Loucy (cell line): Measurements from ENCODE around the gene C3orf18.

ENCODE experiments used
- H2AFZ ChIP-seq: fragments of 200-600 bp; sonication (generic); 2 replicates; pipeline ENCODE4 v1.6.0; 2016; ENCODE audit warnings: antibody characterized with exemption, mild to moderate bottlenecking, low read length, moderate library complexity
- H3F3A ChIP-seq: fragments of 200-600 bp; 2 replicates; pipeline ENCODE4 v1.6.0; 2016; ENCODE audit warnings: antibody characterized with exemption, low read depth, mild to moderate bottlenecking
- H3K27me3 ChIP-seq: fragments of 200-600 bp; sonication (generic); 2 replicates; pipeline ENCODE4 v1.6.1; 2014; ENCODE audit warnings: low read length, mild to moderate bottlenecking; ENCODE audit not compliant: insufficient read depth, poor library complexity, severe bottlenecking
- H3K36me3 ChIP-seq: fragments of 200-600 bp; sonication (generic); 2 replicates; pipeline ENCODE4 v1.6.1; 2016; ENCODE audit warnings: low read length; ENCODE audit not compliant: insufficient read depth
- H3K4me1 ChIP-seq: fragments of 200-600 bp; sonication (generic); 2 replicates; pipeline ENCODE4 v1.5.1; 2014; ENCODE audit warnings: low read length, mild to moderate bottlenecking; ENCODE audit not compliant: insufficient read depth, poor library complexity, severe bottlenecking
- H3K4me2 ChIP-seq: fragments of 200-600 bp; sonication (generic); 2 replicates; pipeline ENCODE4 v1.6.0; 2014; ENCODE audit warnings: antibody characterized with exemption, low read length, low read depth, mild to moderate bottlenecking; ENCODE audit not compliant: poor library complexity, severe bottlenecking
- H3K4me3 ChIP-seq: fragments of 200-600 bp; sonication (generic); 2 replicates; pipeline ENCODE4 v1.5.1; 2014; ENCODE audit warnings: low read length, mild to moderate bottlenecking, mixed read lengths; ENCODE audit not compliant: poor library complexity, severe bottlenecking
- H3K79me2 ChIP-seq: fragments of 200-600 bp; sonication (generic); 2 replicates; pipeline ENCODE4 v1.6.1; 2014; ENCODE audit warnings: low read length; ENCODE audit not compliant: insufficient read depth
- H3K9ac ChIP-seq: fragments of 200-600 bp; sonication (generic); 2 replicates; pipeline ENCODE4 v1.6.0; 2014; ENCODE audit warnings: mild to moderate bottlenecking, low read depth, low read length, moderate library complexity; ENCODE audit not compliant: poor library complexity, severe bottlenecking
- H3K9me2 ChIP-seq: fragments of 200-600 bp; sonication (generic); replicated peaks from 2 replicates; pipeline ENCODE4 v1.6.1; 2016; ENCODE audit warnings: low read depth, low read length, mixed read lengths
- H3K9me3 ChIP-seq: fragments of 200-600 bp; sonication (generic); 2 replicates; pipeline ENCODE4 v1.6.1; 2014; ENCODE audit warnings: mild to moderate bottlenecking, antibody characterized with exemption, low read length, low read depth; ENCODE audit not compliant: insufficient read depth
- H4K20me1 ChIP-seq: fragments of 200-600 bp; sonication (generic); 2 replicates; pipeline ENCODE4 v1.6.0; 2014; ENCODE audit warnings: antibody characterized with exemption, low read length, mild to moderate bottlenecking; ENCODE audit not compliant: insufficient read depth, poor library complexity, severe bottlenecking
- EZH2phosphoT487 ChIP-seq: fragments of 200-600 bp; IDR thresholded peaks from 2 replicates; pipeline ENCODE4 v1.6.1; 2018; ENCODE audit warnings: antibody characterized with exemption, mild to moderate bottlenecking, moderate library complexity, borderline replicate concordance
- TF ChIP-seq, protein P1 (sequence below): fragments of 200-600 bp; sonication (generic); conservative IDR thresholded peaks from 2 replicates; pipeline ENCODE4 v1.5.1; 2014; ENCODE audit warnings: mild to moderate bottlenecking, antibody characterized with exemption, low read length

The C3orf18 gene

DNA sequence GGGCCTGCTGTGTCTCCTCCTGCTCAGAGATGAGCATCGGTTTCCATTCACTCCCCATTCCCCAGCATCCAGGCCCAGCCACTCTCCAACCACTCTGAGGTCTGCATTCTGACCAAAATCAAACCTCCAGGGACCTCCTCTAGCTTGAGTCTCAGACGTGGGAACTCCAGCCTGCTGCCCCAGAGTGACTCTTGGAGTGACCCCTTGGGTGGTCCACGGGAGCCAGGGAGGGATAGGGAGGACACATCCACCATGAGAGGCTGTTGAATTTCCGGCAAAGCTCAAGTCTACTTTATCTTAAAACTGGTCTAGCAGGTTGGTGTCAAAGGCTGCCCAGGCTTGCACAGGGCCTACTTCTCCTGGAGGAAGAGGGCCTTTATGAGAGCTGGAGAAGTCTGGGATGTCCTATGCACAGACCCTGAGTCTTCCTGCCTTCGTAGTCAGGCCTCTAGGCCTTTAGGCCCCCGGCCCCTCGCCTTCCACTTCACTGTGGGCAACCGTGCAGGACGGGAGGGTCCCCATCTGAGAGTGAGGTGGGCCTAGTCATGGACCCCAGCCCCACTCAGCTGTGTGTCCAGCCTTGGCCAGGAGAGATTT lies 35.1 kb upstream of the C3orf18 start:
- Histone ChIP-seq H3K4me3 (no peak overlapping the region), H3K36me3 (no peaks in the 10 kb centered on the region), H3K9me3 (no peaks in the 10 kb centered on the region), H3K9ac (no peak overlapping the region), H2AFZ (no peak overlapping the region), H3K27me3 (no peaks in the 10 kb centered on the region), H3K79me2 (no peaks in the 10 kb centered on the region), H3K4me2 (no peak overlapping the region), H3F3A (no peaks in the 10 kb centered on the region), H4K20me1 (no peaks in the 10 kb centered on the region), H3K4me1 (no peaks in the 10 kb centered on the region), H3K9me2 (no peaks in the 10 kb centered on the region)
- no peak for TF ChIP-seq EZH2phosphoT487
- TF ChIP-seq, protein P1, sequence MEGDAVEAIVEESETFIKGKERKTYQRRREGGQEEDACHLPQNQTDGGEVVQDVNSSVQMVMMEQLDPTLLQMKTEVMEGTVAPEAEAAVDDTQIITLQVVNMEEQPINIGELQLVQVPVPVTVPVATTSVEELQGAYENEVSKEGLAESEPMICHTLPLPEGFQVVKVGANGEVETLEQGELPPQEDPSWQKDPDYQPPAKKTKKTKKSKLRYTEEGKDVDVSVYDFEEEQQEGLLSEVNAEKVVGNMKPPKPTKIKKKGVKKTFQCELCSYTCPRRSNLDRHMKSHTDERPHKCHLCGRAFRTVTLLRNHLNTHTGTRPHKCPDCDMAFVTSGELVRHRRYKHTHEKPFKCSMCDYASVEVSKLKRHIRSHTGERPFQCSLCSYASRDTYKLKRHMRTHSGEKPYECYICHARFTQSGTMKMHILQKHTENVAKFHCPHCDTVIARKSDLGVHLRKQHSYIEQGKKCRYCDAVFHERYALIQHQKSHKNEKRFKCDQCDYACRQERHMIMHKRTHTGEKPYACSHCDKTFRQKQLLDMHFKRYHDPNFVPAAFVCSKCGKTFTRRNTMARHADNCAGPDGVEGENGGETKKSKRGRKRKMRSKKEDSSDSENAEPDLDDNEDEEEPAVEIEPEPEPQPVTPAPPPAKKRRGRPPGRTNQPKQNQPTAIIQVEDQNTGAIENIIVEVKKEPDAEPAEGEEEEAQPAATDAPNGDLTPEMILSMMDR = no peak

DNA sequence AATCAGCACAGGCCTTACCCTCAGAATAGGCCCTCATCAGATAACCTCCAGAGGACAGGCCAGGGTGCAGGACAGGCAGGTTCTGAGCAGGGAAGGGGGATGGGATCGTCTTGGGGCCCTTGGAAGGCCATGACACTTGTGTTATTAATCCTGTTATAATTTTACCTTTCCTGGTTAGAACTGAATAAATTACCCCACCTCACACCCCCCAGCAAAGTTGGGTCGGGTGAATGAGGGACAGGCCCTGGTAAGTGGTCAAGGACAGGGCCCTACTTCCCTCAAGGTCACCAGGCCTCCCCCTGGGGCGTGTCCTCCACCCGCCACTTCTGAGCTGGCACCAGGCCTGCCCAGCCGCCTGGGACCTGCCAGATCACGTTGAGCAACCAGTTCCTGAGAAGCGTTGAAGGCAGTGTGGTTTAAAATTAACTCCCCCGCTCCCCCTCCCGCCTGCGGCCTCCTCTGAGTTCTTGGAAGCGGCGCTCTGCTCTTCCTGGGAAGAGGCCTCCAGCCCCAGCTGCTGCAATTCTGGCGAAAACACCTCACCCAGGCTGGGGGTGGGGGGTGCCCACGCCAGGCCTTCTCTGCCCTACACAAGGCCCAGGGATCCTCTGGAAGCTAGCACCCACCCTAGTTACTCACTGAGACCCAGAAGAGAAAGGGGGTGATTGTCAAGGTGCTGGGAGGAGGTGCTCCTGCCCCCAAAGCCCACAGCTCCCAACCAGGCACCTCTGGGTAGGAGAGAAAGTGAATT lies 33.5 kb upstream of the C3orf18 start:
- Histone ChIP-seq H3K9ac (no peak overlapping the region), H3K36me3 (no peaks in the 10 kb centered on the region), H3K9me2 (no peaks in the 10 kb centered on the region), H4K20me1 (no peaks in the 10 kb centered on the region), H3K4me1 (no peaks in the 10 kb centered on the region), H3K79me2 (no peaks in the 10 kb centered on the region), H3K4me3 (no peak overlapping the region), H3F3A (no peaks in the 10 kb centered on the region), H2AFZ (no peak overlapping the region), H3K9me3 (no peaks in the 10 kb centered on the region), H3K27me3 (no peaks in the 10 kb centered on the region), H3K4me2 (no peak overlapping the region)
- no peak for TF ChIP-seq EZH2phosphoT487
- TF ChIP-seq, protein P1 = no peak

DNA sequence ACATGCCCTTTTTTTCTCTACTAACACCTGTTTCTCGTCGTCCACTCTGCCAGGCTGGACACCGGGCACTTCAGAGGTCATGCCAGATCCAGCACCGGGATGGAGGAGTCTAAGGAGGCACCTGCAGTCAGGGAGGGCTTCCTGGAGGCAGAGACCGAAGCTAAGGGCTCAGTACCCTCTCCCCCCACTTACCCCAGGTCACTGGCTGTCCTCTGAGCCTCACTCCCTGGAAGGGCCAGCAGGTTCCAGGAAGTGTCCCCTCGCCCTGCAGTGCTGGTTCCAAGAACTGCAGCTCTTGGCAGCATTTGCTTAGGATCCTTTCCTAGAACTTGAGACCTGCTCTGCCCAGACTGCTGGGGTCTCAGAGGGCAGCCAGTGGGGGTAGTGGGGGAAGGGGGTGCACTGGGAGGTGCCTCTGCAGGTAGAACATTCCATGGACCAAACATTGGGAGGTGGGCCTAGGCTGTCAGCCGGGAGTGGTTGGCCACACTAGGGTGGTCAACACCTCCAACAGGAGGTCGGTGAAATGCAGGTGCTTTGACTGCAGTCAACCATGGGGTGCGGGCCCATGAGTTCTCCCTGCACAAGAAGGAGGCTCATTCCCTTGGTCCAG lies 32.7 kb upstream of the C3orf18 start:
- Histone ChIP-seq H3K9me3 (no peaks in the 10 kb centered on the region), H2AFZ (no peak overlapping the region), H4K20me1 (no peaks in the 10 kb centered on the region), H3K36me3 (no peaks in the 10 kb centered on the region), H3K4me3 (no peak overlapping the region), H3F3A (no peaks in the 10 kb centered on the region), H3K9ac (no peak overlapping the region), H3K4me2 (no peak overlapping the region), H3K4me1 (no peaks in the 10 kb centered on the region), H3K79me2 (no peaks in the 10 kb centered on the region), H3K27me3 (no peaks in the 10 kb centered on the region), H3K9me2 (no peaks in the 10 kb centered on the region)
- no peak for TF ChIP-seq EZH2phosphoT487
- TF ChIP-seq, protein P1 = no peak
